Fibroblast of upper back skin (primary cell): ENCODE measurements around the gene SP7.
"Not testable (repeated sequence)": the region's sequence is repeated elsewhere in the genome, so short reads cannot be mapped to it uniquely, and the experiment has no call there.

Experiments
- DNase-seq: peaks from one replicate; pipeline ENCODE4 v3.0.0-alpha.2; 2013

SP7 gene

DNA sequence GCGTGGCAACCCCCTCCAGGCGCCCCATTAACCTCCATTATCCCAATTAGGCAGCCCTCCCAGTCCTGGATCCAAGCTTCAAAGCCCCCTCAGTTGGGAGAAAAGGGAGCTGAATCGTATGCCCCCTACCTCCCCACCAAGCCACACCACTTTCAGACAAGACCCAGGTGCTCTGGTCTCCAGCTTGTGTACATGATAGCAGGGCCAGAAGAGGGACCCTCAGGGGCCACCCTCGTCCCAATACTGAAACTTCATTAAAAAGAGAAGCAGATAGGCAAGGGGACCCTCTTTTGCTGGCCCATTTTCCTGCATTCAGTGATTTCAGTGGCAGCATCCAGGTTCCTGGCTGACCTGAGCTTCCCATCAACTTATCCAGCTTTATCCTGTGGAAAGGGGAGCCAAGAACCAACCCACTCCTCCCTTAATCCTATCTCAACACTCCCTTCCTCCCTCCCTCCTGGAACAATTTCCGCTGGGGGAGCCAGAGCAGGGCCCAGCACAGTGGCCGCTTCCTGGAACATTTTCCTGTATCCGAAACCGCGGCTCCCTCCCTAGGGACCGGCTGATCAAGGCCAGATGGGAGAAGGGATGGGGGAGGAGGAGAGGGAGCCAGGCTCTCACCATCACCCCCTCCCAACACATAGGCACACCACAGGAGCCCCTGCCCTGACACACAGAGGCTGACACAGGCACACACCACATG lies 9.5 kb upstream of the SP7 start:
- DNase-seq = peak; percentile 92

GRCh38 chr12:53344824-53345485 lies 8.8 kb upstream of the SP7 start:
- peak; percentile 80 for DNase-seq

- DNase-seq = no peak
Observed at GRCh38 chr12:53344487-53344823, 8.3 kb upstream of the SP7 start.

DNA sequence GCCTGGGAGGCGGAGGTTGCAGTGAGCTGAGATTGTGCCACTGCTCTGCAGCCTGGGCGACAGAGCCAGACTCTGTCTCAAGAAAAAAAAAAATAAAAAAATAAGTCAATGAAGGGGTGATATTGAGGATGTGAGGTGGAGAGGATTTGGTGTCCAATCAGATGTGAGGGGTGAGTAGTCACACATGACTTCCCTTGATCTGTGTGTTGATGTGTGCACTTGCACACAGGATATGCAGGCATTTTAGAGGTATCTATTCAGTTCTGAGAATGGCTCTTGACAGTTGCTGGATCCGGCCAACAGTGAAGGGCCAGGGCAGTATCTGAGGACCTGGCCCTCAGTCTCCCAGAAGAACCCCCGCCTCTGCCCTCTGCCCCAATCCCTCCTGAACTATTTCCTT lies 7.8 kb upstream of the SP7 start:
- no peak for DNase-seq

DNA sequence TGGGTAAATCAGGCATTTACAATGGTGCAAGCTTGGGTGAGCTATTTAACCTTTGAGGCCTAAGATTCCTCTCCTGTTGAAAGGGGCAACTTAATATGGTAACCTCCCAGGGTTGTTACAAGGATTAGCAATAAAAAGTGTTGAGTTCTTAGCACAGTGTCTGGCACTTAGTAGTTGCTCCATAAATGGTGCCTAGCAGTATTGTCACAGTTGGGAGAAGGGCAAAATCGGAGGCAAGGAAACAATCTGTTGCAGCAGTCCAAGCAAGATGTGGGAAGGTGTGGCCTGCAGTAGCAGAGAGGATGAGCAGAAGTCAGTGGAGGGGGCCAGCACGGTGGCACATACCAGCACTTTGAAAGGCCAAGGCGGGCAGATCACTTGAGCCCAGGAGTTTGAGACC lies 7.3 kb upstream of the SP7 start:
- DNase-seq = no peak

DNA sequence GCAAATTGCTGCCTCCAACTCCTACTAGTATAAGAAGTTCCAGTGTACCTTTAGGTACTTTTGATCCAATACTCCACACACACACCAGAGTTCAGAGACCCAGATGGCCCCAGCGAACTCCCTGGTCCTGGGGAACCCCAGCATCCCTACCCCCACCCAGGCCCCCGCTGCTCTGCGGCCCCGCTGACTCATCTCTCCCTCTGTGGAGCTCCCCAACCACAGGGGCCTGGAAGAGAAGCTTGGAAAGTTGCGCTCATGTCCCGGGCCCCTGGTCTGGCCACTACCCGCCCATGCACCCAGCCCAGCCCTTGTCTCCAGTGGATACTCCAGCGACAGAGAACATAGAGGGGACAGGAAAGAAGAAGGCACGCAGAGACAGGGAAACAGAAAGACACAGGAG lies 4.2 kb upstream of the SP7 start:
- no peak for DNase-seq

GRCh38 chr12:53338916-53339315 lies 2.8 kb upstream of the SP7 start:
- DNase-seq = no peak

- DNase-seq = no peak
Observed at GRCh38 chr12:53338017-53338416, 1.9 kb upstream of the SP7 start.

DNA sequence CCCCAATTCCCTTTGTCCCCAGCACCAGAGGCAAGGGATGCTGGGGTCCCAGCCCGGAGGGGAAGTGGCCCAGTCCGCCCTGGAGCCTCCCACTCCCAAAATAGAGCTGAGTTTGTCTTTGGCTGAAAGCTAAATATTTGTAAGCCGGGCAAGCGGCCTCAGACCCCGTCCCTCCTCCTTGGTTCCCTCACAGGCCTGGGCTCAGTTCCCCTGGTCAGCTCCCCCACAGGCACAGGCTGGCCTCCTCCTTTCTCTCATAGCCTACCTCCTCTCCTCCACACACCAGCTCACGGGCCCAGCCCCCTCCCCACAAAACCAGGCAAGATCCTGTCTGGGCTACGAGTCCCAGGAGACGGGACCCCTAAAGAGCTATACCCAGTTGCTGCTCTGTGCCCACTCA lies 1.3 kb downstream of the SP7 start:
- DNase-seq = no peak

DNA sequence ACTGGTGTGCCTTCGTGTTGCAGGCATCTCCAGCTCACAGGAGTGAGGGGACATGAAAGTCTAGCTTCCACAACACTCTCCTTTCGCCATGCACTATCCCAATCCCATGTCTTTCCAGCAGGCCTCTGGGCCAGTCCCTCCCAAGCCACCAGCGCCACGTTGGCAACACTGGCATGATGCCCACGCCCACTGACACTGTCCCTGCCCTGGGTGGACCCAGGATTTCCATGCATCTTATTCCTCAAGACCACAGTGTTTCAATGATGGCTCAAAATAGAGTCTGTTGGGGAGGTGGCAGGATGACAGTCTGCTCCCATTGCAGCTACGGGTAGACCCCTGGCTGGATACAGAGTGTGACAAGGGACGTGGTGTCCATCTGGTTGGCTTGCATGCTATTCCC lies 2.3 kb downstream of the SP7 start:
- no peak for DNase-seq

DNA sequence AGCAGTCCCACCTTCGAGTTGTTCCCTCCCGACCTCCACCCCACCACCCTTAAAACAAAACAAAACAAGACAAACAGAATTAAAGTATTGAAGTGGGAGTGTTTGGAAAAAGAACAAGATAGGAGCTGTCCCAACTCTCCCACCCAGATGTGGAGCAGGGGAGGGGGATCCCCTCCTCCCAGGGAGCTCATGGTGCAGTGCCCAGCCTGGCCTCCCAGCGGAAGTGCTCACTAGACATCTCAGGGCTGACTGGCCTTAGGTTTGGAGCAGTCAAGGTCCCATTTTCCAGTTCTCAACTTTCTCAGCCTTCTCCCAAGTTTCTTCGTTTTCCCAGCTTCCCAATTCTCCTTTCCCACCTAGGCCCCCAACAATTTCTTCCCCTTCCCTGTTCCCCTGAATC lies 2.9 kb downstream of the SP7 start:
- no peak for DNase-seq

GRCh38 chr12:53332744-53333143 lies 3.4 kb downstream of the SP7 start:
- no peak for DNase-seq

GRCh38 chr12:53332339-53332738 lies 3.8 kb downstream of the SP7 start:
- DNase-seq = not testable (repeated sequence)

DNA sequence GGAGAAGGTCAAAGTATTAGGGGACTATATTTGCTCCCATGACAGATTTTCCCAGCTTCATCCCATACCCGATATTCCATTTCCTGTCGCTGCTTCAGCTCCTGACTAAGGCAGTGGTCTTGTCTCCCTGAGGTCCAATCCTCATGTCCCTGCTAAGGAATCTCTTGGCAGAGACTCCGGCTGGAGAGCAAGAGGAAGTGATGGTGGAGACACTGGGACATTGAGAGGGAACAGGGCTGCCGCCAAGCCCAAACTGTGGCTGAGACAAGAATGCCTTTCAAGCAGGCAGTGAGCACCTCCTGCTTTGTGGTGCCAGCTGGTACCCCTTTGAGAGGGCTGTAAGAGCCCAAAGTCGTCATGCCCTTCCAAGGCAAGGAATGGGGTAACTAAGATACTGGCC lies 5.5 kb downstream of the SP7 start:
- no peak for DNase-seq

- no peak for DNase-seq
Observed at GRCh38 chr12:53328043-53328435, 8.1 kb downstream of the SP7 start.

DNA sequence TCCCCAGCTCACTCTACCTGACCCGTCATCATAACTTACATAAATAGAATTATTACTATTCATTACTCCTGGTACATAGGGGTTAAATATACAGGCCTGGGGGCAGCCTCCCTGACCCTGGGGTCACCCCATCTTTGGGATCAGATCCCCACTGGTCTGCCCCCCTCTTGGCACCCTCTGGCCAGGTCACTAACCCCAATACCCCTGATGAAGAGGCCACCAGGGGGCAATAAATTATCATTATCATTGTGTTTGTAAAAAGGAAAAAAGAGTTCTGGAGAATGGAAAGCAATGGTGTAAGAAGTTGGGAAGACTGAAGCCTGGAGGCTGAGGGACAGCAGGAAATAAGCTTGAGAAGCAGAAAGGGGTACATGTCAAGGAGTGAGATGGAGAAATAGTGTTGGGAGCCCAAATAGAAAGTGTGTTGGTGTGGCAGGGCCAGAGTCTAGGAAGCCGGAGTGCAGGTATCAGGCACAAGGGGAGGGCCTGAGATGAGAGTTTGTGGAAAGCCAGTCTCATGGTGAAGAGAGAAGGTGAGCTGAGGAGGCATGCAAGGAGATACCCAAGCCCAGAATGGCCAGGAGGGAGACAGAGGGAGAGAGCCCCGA lies 8.6 kb downstream of the SP7 start:
- DNase-seq = no peak

DNA sequence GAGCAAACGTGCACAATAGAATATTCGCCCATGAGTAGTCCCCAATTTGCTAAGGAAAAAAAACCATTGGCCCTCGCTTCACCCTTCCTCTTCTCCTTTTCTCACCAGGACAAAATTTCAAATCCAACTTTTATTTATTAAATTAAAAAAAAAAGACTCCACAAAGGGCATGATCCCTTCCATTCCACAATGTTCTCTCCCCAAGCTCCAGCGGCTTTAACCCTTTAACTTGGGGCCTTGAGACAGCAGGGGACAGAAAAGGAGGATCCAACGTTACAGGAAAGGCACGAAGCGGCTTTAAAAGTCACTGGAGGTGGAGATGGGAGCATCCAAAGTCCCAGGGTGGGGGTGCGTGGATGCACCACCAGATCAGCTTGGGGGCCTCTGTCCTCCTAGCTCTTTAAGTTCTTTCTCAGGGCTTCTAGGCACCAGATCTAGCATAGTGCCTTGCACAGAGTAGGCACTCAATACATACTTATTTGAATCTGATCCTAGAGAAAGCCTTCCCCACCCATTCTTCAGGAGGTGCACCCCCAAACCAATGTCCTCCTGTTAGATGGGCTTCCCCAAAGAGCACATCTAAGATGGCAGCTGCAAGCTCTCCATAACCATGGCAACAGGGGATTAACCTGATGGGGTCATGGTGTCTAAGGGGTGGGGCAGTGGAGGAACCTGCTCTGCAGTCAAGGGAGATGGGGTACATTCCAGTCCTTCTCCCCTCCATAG lies 9.5 kb downstream of the SP7 start:
- DNase-seq = no peak

DNA sequence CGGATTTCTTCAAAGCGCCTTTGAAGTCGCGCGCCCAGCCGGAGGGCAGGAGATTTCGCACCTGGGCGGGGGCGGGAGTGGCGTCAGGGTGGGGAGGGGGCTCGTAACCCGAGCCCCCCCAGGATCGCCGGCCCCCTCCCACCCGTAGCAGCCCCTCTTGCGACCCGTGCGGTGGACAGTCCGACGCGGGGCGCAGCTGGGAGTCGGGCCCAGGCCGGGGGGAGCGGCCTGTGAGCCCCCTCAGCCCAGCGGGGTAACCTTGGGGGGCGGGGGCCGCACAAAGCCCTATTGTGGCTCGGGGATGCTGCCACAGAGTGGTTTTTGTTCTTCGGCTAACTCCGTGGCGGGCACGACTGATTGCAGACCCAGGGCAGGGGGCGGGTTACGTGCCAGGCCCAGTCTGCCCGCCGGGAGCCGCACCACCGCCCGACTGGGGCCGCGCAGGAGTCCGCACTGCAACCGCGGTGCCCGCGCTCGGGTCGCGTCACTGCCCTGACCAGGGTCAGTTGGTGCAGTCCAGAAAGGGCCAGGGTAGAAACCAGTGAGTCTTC lies 10.6 kb downstream of the SP7 start:
- DNase-seq = no peak

- DNase-seq = peak; percentile 91
Observed at GRCh38 chr12:53324779-53325510, 11.2 kb downstream of the SP7 start.

GRCh38 chr12:53324113-53324778 lies 11.9 kb downstream of the SP7 start:
- DNase-seq = no peak

DNA sequence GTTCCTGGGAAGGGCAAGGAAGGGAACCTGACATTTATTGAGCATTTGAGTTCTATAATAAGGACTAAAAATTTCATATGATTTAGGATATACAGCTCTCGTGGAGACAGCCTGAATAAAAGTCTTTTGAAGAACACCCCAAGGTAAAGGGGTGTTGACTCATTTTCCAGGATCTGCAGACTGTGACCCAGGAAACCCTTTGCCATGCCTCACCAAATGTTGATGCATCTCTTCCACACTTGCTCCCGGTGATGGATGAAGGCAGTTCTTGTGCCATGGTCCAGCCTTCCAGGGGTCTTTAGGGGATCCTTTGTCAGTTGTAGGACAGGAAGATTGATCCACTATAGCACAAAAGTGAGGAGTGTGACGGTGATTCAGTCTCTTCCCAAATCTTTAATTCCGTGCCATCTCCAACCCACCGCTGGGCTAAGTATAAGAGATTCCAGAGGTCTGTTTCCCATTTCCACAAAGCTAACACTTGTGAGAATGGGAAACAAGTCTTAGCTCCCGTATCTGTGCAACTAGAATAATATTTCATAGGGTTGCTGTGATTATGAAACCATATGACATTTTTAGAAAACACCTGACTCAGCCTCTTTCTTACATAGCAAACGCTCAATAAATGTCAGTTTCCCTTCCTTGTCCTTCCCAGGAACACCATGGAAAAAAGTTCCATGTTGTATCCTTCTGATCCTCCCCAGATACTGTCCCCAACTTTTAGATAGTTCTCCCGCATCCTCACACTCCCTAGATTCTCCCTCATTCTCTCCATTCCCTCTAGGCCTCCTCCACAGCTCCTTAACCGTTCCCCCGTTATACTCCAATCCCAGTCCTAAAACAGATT lies 15.6 kb downstream of the SP7 start:
- DNase-seq = no peak
